Anterior cingulate cortex (tissue), 58 donors: ENCODE results near the gene ACOT9.
"Not testable (repeated sequence)": the region's sequence is repeated elsewhere in the genome, so short reads cannot be mapped to it uniquely, and the experiment has no call there.

ENCODE experiments used
- DNase-seq, 58 donors: peaks; one replicate each; lab custom pipeline; 2025; lab: John Stamatoyannopoulos, UW

The ACOT9 gene

DNA sequence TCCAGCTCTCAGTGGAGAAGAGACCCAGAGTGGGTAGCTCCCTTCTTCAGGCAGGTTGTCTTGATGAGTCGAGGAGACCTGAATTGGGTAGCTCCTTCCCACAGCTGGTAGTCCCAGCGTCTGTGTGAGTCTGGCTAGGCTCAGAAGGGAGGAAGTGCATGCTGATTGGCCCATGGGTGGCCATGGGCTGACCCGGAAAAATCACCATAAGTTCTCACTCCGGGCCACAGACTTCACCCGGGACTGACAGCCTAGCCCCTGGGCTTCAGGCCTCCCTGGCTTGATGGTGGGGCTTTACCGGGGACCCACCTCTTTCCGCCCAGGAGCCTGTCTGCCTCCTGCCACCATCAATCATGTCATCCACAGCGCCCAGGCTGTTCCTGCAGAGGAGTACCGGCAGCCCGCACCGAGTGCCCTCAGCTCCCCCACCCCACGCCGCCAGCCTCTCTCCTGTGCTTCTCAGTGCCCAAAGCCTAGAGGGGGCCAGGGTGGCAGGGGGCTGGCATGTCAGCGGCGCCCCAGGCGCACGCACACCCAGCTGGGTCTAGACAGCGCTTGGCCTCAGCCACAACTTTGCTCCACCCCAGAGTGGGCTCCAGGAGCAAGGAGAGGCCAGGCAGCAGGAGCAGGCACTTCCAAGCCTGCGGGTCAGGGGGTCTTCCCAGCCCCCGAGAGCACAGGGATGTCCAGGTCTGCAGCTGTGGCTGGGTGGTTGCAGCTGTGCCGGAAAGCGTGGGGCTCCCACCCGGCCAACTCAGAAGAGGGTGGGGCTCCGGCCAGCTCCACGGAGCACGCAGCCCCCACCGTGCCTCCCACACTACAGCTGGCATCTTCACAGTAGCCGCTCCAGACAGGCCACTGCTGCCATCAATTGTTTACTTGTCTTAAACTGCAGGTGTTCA is 23.8 kb upstream of the ACOT9 start:
- no peak for DNase-seq

DNA sequence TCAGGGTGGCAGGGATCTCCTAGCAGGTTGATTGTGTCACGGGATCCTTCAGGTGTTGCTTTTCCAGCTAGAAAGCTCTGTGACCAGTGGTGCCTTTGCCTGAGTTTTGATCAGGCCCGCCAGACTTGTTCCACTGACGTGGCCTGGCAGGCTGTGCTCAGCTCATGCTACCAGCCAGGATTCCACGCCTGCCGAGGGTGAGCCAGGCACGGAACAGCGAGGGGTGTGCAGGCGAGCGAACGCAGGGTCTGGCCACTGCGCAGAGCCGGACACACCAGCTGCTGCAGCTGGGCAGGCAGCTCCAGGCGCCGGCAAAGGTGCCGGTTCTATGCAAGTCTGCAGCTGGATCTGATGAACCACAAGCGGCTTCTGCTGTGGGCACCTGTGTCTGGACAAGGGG is 22.8 kb upstream of the ACOT9 start:
- DNase-seq: no peak

DNA sequence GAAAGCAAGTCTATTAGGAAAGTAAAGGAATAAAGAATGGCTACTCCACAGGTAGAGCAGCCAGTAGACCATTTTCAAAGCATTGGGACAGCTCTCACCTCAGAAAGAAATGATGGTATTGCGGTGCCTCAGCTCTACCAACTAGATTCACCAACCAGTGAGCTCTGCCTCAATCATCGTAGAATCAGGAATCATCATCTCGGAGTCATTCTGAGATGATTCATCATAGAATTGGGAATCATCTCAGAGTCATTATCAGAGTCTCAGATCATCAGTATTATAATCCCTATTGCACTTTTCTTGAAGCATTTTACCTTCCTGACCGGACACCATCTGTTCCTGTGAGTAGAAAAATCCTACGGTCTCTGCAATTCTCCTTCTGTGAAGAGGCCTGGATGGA is 22.4 kb upstream of the ACOT9 start:
- no peak for DNase-seq

DNA sequence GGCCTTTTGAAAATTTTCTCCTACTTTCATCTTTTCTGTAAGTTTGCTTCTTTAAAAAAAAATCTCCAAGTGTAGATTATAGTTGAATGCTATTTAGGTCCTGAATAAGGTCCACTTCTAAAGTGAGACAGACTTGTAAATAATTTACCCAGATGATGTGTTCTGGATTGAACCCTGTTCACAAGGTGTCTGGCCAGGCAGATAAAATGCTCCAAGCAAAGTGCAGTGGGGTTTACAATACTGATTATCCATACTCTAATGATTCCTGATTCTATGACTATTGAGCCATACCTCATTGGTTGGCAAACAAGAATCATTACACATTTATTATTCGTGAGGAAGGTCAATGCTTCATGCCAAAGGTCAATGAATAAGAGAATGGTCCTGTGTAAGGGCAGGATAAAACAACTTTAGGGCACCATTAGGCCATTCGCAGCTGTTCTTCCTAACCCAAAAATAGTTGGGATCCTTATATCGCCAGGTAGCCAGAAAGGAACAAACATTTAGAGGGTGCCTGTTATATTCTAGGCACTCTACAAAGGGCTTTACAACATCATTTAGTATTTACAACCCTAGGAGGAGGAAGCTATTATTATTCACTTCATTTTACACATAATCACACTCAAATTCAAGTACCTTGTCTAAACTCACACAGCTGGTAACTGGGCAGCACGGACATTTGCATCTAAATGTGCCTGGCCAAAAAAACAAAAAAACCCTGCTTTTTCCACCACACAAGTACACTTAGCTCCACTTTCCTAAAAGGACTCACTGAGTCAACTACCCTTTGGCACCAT is 21.3 kb upstream of the ACOT9 start:
- DNase-seq: no peak

DNA sequence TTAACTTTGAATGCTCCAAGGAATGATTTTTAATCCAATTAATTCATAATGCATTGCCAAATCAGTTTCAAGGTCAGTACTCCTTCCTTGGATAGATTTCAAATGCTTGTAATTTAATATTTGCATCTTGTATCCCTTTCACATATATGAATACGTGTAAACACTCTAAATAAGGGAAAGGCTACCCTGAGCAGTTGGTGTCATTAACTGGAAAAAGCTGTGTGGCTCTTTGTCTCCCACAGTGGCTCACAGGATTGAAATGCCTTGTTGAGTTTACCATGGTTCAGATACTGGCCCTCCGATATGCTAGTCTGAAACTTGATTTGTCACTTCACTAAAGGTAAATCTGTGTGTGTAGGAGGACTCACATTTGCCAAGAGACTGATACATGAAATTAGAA is 16.7 kb upstream of the ACOT9 start:
- DNase-seq: no peak

DNA sequence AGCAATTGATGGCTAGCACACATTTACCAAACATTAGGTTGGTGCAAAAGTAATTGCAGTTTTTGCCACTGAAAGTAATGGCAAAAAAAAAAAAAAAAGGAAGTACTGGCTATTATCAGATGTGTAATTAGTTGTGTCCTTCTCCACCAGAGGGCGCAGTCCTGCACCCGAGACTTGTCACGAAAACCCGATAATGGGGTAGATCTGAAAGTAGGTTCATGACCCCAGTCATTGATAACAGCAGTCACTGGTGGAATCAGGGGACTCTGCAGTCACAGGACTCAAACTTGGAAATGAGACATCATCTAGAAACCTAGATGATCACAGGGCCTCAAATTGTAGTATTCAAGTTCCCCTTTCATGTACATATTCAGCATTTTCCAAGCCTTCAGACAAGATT is 13.1 kb upstream of the ACOT9 start:
- peak in 22 of 58 donors; percentile 0 to 30 (median 1) for DNase-seq

DNA sequence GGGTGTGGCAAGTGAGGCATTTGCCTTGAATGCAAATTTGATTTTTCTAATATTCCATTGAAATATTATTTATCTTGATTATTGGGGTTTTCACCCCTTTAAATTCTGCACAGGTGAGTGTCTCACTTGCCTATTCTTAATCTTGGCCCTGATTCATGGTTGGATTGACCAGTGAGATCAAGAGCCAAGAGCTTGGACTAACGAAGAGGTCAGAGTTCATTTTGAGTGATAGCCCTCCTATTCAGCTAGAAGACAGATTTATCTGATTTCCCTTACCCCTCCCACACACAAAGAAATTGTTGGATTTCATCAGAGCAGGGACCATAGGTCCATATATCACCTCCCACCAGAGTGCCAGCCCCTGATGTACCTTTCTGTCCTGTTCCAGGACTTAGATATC is 11.6 kb upstream of the ACOT9 start:
- DNase-seq: no peak

DNA sequence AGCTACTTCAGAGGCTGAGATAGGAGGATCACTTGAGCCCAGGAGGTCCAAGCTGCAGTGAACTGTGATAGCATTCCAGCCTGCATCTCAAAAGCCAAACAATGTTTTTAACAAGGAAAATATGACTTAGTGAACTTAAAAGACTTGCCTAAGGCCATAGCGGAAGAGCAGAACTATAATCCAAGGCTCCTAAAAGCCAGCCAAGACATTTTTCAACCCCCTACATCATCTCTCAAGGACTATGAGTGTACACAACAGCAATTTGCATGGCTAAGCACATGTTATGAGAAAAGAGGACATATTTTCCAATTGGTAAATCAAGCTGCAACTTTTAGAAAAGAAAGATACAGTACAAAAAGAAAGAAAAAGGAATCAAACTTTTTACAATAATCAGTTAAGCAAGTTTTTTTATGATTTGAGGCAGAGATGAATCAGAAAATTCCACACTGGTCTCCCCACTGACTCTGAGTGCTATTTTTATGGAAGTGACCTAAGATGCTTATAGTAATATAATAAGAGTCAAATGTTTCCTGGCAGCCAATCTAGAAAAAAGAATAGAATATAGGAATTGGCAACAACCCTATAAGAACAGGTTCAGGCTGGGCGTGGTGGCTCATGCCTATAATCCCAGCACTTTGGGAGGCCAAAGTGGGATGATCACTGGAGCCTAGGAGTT is 9.8 kb upstream of the ACOT9 start:
- DNase-seq: no peak

DNA sequence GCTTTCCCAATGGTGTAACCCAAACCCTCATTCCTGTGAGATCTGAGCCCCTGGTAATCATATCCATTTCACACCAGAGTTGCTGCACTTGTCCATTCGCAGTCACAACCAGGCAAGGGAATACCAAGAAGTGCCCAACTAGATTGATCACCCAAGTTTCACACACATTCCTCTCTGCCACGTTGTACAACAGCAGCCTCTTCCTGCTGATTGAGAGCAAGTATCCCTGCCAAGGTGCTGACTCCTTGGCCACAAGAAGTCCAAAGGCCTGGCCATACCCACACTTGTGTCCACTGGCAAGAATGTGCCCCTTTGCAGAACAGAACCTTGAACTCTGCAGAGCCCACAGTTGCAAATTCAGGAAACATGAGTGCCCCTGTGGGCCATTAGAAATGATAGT is 6.5 kb upstream of the ACOT9 start:
- no peak for DNase-seq

DNA sequence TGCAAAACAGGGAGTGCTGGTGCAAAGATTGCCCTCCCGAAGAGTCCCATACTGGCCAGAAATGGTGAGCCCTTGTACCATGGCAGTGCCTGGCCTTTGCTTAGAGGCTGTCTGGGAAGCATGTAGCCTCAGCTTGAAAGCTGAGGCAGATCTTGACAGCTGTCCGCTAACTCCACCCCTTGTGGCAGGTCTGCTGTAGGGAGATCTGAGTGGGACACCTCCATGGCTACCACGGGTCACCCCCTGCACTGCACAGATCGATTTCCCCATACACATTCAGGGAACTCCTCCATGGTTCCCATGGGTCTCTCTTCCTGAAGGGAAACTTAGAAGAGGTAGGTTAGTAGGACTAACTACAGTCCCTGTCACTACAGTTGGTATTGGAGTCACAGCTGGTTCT is 6.1 kb upstream of the ACOT9 start:
- no peak for DNase-seq

DNA sequence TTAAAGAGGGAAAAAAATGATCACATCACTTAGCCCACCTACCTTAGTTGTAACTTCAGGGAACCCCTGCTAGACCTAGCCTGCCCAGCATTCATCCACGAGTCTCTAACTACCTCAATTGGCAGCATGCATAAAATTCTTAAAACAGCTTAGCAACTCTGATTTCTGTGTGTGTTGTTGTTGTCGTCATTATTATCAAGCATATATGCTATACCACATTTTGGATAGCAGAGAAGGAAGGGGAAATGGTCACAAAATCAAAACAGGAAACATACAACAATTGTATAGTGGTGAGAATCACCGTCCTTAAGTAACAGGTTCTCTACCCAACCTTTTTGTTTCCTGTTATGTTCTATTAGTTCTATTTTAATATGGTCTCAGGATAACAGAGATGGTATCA is 2.7 kb upstream of the ACOT9 start:
- no peak for DNase-seq

DNA sequence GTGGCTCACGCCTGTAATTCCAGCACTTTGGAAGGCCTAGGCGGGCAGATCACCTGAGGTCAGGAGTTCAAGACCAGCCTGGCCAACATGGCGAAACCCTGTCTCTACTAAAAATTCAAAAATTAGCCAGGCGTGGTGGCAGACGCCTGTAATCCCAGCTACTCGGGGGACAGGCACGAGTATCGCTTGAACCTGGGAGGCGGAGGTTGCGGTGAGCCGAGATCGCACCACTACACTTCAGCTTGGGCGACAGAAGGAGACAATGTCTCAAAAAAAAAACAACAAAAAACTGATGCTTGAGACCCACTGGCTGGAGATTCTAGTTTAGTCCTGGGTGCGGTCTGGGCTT is 521 bp upstream of the ACOT9 start:
- not testable (repeated sequence) for DNase-seq

DNA sequence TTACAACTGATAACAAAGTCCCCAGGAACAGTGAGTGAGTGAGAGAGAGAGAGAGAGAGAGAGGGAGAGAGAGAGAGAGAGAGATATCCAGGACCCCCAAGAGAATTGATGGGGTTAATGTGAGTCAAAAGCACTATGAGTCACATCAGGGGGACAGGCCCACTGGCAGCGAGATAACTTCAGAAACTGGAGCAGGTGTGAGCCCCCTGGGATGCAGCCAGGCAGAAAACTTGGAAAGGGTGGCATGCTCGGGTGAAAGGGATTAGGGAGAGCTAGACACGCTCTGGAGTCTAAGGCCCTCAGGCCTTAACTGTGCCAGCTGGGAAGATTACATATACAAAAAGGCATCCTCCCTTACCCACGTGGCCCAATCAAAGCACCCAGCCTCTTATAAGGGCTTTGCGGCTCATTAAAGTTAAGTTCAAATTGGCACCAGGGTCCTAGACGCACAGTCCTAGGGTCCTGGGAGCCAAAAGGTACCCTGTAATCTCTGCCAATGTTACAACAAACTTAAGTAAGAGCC is 841 bp downstream of the ACOT9 start:
- peak in 3 of 58 donors; percentile 0 to 17 (median 1) for DNase-seq

DNA sequence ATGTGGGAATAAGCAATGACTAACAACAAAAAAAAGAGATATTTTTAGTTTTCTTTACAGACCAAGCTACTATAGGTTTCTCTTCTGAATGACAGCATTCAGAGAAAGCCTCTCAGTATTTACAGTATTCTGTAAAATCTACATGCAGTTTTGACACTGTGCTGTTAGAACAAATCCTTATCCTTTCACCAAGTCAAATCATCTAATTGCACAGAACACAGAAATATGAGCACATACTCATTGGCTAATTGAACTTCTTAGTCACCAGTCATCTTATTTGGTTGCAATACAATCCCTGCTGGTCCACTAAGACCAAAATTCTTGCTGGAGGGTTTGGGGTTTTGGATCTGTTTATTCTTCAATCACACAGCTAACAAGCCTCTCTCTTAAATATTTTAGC is 5.7 kb downstream of the ACOT9 start:
- no peak for DNase-seq

DNA sequence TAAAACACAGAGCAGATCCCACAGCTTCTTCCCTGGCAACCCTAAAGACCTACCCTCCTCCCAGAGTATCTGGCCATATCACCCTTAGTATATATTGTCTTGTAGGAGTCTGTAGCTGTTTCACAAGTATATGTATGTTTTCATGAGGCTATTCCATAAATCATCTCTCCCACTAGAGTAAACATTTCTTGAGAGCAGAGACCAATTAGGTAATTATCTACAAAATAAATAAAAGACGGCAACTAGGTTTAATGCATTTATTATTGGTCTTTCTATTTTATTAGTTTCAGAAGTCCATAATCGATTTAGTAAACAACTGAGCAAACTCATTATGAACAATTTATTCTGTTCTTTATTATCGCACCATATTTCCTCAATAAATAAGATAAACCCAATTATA is 7.0 kb downstream of the ACOT9 start:
- no peak for DNase-seq

DNA sequence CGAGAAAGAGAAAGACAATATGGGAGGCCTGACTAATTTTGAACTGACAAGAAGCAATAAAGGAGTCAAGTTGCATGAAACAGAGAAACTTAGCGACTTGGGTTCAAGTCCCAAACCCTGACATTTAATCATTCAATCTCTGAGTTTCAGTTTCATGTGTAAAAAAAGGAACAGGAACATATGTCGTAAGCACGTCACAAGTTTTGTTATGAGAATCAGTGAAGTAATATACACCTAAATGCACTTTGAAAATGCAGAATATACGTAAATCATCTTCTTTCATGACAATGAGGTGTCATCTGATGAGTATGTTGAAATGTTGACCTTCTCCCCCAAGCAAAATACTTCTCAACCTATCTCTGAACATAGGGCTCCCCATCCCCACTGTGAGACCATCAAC is 10.4 kb downstream of the ACOT9 start:
- DNase-seq: no peak

DNA sequence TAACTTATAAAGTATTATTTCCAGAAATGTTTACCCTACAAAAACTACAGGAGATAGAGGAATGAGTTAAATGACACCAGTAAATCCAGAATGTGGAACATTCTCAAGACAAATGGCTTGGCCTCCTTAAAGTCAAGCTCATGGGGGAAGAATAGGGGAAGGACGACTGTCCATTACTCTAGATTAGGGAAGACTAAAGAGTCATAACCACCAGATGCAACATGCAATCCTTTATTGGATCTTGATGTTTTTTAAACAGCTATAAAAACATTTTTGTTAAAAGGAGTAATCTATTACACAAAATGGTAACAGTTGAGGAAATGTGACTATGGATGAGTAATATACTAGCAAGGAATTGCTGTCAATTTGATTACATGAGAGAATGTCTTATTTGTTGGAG is 11.1 kb downstream of the ACOT9 start:
- DNase-seq: no peak

DNA sequence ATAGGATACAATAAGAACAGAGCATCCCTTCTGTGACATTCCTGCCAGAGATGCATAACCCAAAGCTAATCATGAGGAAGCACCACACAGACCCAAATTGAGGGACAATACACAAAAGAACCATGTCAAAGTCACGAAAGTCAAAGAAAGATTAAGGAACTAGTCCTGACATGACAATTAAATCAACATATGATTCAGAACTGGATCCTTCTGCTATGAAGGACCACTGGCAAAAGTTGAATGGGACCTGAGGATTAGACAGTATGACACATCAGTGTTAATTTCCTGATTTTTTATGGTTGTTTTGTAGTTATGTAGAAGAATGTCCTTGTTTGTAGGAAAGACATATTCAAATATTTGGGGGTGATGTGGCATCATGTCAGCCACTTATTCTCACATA is 13.9 kb downstream of the ACOT9 start:
- no peak for DNase-seq

DNA sequence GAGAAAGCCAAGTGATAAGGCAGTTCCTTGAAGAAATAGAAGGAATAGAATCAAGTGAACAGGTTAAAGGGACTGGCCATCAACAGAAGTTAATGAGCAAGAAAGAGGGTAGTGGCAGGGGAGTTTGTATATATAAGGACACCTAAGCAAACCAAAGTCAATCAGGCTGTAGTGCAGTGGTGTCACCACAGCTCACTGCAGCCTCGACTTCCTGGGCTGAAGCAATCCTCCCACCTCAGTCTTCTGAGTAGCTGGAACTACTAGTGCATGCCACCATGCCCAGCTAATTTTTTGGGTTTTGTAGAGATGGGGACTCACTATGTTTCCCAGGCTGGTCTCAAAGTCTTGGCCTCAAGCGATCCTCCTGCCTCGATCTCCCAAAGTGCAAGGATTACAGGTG is 15.9 kb downstream of the ACOT9 start:
- DNase-seq: no peak

DNA sequence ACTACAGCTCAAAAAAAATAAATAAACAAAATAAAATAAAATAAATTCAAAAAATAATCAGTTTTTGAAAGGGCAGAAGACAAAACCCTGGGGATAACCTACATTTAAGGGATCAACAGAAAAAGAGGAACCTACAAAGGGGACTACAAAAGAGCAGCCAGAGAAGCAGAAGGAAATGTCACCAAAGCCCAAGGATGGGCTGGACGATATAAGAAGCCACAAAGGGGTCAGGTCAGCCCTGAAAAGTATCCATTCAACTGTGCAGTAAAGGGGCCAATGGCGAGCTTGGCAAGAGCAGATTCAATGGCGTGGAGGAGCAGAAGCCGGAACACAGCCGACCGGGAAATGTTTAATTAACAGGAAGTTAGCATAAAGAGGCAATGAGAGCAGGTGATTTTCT is 16.9 kb downstream of the ACOT9 start:
- no peak for DNase-seq

DNA sequence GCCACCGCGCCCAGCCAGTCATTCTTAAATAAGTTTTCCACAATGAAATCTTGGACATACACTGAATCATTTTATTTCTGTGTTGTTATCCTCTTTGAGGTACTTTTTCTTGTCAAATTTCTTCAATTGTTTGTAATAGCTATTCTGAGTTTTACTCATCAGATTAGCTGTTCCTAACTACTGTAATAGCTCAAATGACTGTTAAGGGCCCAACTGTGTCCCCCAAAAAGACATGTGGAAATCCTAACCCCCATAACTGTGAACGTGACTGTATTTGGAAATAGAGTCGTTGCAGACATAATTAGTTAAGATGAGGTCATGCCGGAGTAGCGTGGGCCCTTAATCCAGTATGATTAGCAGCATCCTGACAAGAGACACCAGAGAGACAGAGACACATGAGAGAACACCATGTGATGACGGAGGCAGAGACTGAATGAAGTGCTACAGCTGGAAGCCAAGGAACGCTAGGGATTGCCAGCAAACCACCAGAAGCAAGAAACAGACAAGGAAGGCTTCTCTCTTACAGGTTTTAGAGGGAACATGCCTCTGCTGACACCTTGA is 22.9 kb downstream of the ACOT9 start:
- DNase-seq: no peak
